Sigmoid colon (tissue), 4 donors: Measurements from ENCODE around the gene POU6F2.

ENCODE experiments used
- POLR2A ChIP-seq, 2 donors: fragments of 450-650 bp; IDR thresholded peaks; one replicate each; pipeline ENCODE4 v1.6.1; 2016; ENCODE audit warnings: antibody characterized with exemption in 2 of 2, mild to moderate bottlenecking in 2 of 2, moderate library complexity in 2 of 2
- POLR2AphosphoS5 ChIP-seq, 4 donors: sonication (generic); formaldehyde crosslinking; IDR thresholded peaks; one replicate each; pipeline ENCODE4 v1.6.1; 2017; ENCODE audit warnings: antibody characterized with exemption in 4 of 4
- TF ChIP-seq, protein P1 (sequence below), 4 experiments: fragments of 450-650 bp in 3 of 4; fragments of 200-600 bp in 1 of 4; IDR thresholded peaks; one replicate each; pipeline ENCODE4 v1.5.1; 2016 to 2019; ENCODE audit warnings: antibody characterized with exemption in 4 of 4, mild to moderate bottlenecking in 3 of 4, moderate library complexity in 2 of 4

DNA sequence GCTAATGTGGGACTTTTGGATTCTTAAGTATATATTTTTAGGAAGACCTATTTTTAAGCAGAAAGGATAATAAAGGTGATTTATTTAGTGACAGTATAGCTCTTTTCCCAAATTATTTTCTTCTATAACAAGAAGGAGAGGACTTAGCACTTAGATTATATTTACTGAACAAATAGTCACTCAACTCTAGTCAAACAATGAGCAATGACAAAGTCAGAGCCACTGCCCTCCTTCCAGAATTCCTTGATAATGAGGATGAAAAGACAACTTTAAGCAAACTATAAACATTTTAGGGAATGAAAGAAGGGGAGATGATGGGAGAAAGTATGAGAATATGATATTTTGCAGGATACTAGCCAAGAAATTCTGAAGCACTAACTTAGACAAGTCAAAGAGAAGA is 295.0 kb downstream of the POU6F2 start:
- TF ChIP-seq, protein P1, sequence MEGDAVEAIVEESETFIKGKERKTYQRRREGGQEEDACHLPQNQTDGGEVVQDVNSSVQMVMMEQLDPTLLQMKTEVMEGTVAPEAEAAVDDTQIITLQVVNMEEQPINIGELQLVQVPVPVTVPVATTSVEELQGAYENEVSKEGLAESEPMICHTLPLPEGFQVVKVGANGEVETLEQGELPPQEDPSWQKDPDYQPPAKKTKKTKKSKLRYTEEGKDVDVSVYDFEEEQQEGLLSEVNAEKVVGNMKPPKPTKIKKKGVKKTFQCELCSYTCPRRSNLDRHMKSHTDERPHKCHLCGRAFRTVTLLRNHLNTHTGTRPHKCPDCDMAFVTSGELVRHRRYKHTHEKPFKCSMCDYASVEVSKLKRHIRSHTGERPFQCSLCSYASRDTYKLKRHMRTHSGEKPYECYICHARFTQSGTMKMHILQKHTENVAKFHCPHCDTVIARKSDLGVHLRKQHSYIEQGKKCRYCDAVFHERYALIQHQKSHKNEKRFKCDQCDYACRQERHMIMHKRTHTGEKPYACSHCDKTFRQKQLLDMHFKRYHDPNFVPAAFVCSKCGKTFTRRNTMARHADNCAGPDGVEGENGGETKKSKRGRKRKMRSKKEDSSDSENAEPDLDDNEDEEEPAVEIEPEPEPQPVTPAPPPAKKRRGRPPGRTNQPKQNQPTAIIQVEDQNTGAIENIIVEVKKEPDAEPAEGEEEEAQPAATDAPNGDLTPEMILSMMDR (IDR thresholded peaks at IDR 0.05) = no peak
- no peak for TF ChIP-seq POLR2AphosphoS5 (IDR thresholded peaks at IDR 0.05)
- no peak for TF ChIP-seq POLR2A (IDR thresholded peaks at IDR 0.05)
